ENCODE data around the gene ACTR2.
"Not testable (repeated sequence)": the region's sequence is repeated elsewhere in the genome, so short reads cannot be mapped to it uniquely, and the experiment has no call there.

The ACTR2 gene

GRCh38 chr2:65227456-65228262, at the start of gene ACTR2:
Gene ACTR2 (plus strand): TSS chr2:65227831. CDS start chr2:65227910, 79 bp downstream.
- peak; percentile 96 for DNase-seq

GRCh38 chr2:65182570-65182969, 45.1 kb upstream of the ACTR2 start:
- no peak for DNase-seq

GRCh38 chr2:65183406-65183805, 44.2 kb upstream of the ACTR2 start:
- not testable (repeated sequence) for DNase-seq

- DNase-seq, result no peak
Measured at GRCh38 chr2:65185012-65185411, 42.6 kb upstream of the ACTR2 start.

DNA sequence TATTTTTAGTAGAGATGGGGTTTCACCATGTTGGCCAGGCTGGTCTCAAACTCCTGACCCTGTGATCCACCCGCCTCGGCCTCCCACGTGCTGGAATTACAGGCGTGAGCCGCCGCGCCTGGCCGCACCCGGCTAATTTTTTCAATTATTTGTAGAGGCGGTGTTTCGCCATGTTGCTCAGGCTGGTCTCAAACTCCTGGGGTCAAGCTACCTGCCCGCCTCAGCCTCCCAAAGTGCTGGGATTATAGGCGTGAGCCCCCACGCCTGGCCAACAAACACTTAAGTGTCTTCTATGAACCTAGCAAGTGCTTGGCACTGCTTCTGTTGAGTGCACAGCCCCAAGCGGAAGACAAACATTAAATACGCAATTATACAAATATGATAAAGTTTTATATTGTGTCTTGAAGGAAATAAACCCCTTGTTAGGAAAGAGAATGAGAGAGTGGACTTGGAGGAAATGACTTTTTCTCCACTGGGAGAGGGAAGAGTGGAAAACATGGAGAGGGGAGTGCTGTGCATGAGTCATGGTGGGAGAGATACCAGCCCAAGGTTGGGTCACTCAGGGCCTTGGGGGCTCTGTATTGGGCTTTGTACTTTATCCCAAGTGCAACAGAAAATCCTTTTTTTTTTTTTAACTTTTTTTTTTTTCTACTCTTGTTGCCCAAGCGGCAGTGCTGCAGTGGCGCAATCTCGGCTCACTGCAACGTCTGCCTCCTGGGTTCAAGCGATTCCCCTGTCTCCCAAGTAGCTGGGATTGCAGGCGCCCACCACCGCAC, 41.4 kb upstream of the ACTR2 start:
- no peak for DNase-seq

DNA sequence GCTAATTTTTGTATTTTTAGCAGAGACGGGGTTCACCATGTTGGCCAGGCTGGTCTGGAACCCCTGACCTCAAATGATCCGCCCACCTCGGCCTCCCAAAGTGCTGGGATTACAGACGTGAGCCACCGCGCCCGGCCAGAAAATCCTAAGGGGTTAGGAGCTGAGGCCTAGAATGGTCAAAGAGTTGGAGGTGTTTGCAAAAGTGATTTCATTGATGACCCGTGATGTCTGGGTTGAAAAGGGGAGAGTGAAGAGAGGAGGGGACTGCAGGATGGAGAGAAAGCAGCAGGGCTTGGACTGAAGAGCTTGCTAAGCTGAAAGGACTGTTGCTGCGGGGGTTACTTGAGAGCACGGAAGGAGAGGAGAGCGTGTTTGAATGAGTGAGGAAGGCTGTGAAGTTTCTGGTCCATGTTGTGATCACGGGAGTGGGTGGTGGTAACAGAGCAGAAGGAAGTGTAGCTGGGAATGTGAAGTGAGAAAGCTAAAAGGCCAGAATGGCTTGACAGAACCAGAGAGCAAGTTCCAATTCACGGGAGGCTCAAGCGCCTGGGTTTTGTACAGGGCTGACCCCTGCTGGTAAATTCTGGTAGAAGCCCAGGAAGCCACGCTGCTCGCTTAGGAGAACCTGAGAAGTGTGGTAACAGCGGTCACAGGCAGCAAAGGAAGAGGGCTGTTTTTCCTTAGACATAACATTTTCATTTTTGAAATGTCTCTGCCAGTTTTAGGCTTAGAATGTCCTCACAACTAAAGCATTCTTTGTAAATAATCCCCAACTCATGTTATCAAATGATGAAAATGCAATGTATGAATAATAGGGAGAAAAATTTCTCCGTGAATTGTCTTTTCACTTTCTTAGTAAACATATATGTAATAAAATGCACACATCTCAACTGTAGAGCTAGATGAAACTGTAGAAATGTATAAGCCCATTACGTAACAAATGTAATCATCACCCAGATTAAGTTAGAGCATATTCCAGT, 40.5 kb upstream of the ACTR2 start:
- peak; percentile 52 for DNase-seq

DNA sequence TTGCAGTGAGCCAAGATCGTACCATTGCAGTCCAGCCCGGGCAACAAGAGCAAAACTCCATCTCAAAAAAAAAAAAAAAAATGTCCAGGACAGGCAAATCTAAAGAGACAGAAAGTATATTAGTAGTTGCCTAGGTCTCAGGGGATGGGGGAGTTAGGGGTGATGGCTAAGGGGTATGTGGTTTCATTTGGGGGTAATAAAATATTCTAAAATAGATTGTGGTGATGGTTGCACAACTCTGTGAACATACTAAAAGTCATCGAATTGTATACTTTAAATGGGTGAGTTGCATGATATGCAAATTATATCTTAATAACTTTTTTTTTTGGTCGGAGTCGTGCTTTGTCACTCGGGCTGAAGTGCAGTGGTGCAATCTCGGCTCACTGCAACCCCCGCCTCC, 34.2 kb upstream of the ACTR2 start:
- DNase-seq, result no peak

GRCh38 chr2:65198737-65199136, 28.9 kb upstream of the ACTR2 start:
- DNase-seq, result no peak

DNA sequence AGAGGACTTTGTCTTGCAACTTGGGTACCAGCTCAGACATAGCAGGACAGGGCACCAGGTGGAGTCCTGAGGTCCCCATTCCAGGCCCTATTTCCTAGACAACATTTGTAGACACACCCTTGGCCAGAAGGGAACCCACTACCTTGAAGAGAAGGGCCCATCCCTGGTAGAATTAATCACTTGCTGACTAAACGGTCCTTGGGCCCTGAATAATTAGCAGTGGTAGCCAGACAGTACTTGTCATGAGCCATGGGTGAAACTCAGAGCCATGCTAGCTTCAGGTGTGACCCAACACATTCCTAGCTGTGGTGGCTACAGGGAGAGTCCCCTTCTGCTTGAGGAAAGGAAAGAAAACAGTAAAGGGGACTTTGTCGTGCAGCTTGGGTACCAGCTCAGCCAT, 28.5 kb upstream of the ACTR2 start:
- DNase-seq, result no peak

DNA sequence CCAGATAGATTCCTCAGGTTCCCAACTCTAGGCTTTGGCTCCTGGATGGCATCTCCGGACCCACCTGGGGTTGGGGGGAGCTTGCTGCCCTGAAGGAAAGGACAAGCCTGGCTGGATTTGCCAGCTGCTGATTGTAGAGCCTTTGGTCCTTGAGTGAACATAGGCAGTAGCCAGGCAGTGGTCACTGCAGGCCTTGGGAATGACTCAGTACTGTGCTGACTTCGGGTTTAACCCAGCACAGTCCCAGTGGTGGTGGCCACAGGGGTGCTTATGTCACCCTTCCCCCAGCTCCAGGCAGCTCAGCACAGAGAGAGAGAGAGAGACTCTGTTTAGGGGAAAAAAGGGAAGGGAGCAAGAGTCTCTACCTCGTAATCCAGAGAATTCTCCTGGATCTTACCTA, 27.7 kb upstream of the ACTR2 start:
- DNase-seq, result no peak

GRCh38 chr2:65204461-65205210, 23.0 kb upstream of the ACTR2 start:
- DNase-seq, result no peak

- no peak for DNase-seq
Measured at GRCh38 chr2:65212115-65212514, 15.5 kb upstream of the ACTR2 start.

- DNase-seq, result no peak
Measured at GRCh38 chr2:65212619-65213018, 15.0 kb upstream of the ACTR2 start.

DNA sequence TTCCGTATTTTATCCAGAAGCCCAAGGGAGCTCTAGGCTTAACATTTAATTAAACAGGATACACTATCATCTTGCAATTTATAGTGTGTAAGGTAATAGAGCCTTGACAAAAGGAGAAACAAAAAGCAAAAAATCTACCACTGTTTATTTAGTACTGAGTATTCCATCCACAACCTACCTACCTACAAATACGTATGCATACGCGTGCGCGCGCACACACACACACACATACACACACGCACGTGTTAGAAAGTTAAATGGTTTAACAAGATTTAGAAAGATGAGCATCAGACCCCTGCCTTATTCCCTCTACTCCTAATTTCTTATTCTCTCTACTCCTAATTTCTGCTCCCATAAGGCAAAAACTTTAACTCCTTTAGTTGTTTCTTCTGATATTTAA, 14.6 kb upstream of the ACTR2 start:
- DNase-seq, result no peak

GRCh38 chr2:65214361-65214760, 13.3 kb upstream of the ACTR2 start:
- DNase-seq, result no peak

DNA sequence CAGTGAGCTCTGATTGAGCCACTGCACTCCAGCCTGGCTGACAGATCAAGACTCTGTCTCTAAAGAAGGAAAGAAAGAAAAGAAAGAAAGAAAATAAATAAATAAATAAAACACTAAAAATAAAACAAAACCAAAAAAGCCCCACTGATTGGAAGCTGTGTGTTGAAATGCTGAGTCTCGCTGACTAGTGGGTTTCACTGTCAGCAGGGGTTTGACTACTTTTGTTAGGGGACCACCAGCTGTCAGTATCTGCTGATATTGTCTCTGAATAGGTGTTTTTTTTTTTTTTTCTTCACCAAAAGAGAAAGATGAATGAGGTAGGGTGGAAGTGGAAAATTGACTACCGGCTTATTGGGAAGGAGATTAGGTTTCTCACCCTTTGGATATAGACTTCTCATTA, 12.8 kb upstream of the ACTR2 start:
- no peak for DNase-seq

- no peak for DNase-seq
Measured at GRCh38 chr2:65215946-65216345, 11.7 kb upstream of the ACTR2 start.

DNA sequence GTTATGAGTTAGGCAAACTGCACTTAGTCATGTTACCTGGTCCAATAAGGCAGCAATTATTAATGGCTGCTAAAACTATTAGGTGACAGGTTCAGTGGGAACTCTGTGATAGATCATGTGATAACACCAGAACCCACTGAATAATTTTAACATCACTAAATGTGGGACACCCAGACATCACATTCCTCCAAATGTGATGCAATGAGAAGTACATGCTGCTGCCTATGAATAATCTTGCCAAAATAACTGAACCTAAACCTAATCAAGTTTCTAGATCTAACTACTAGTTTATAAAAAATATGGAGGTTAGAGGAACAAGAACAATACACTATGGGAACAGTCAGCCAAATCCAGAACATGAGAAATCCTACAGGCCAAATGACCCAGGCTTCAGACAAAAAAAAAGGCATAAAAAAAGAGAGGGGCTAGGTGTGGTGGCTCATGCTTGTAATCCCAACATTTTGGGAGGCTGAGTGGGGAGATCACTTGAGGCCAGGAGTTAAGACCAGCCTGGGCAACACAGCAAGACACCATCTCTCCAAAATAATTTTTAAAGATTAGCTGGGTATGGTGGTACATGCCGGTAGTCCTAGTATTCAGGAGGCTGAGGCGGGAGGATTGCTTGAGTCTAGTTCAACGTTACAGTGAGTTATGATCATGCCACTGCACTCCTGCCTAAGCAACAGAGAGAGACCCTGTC, 7.0 kb upstream of the ACTR2 start:
- DNase-seq, result no peak

- DNase-seq, result not testable (repeated sequence)
Measured at GRCh38 chr2:65221275-65221674, 6.4 kb upstream of the ACTR2 start.

DNA sequence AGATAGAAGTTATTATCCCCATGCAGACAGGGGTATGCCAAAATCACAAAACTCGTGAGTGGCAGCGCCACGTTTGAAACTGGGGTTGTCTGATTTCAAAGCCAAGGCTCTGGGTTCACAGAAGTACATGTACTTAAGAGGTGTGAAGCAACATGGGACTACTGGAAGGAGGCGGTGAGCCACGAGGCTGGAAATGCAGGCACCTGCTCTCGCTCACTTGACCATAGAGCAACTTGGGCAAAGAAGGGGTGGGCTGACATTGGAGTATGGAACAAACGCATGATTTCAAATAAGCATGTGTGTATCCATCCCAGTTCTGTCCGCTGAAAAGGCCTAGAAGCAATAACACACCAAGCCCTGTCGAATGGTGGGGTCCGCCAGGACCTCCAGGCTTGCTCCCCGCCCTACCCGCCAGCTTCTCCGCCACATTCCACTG, 593 bp upstream of the ACTR2 start:
- no peak for DNase-seq

DNA sequence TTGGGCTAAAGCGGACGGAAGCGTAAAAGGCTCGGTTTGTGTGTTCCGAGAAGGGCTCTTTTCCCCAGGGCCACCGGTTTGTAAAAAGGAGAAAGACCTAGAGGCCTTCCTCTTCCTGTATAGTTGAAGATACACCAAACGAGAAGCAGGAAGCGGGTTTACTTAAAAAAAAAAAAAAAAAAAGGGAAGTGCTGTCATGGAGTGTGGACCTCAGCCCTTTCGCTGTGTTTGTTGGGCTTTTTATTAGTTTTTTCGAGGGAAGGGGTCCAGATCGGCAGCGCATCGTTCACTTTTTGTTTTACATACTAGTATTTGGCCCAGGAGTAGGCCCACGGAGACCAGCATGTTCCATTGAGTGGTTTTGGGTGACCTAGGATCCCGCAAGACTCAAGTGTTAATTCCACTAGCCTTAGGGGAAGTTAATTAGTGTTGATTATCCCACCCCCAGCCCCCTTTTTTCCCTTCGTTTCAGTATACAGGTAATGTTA, 676 bp downstream of the ACTR2 start:
- DNase-seq, result no peak
